HG03064 (cell line): ENCODE data around the gene DGCR6L.
"Not testable (repeated sequence)": the region's sequence is repeated elsewhere in the genome, so short reads cannot be mapped to it uniquely, and the experiment has no call there.

Experiments
- ATAC-seq: cut with Tn5 transposase; IDR thresholded peaks from one replicate; pipeline ENCODE4 v1.9.1; 2021; ENCODE audit warnings: low read depth; ENCODE audit not compliant: unreplicated experiment

Gene DGCR6L

DNA sequence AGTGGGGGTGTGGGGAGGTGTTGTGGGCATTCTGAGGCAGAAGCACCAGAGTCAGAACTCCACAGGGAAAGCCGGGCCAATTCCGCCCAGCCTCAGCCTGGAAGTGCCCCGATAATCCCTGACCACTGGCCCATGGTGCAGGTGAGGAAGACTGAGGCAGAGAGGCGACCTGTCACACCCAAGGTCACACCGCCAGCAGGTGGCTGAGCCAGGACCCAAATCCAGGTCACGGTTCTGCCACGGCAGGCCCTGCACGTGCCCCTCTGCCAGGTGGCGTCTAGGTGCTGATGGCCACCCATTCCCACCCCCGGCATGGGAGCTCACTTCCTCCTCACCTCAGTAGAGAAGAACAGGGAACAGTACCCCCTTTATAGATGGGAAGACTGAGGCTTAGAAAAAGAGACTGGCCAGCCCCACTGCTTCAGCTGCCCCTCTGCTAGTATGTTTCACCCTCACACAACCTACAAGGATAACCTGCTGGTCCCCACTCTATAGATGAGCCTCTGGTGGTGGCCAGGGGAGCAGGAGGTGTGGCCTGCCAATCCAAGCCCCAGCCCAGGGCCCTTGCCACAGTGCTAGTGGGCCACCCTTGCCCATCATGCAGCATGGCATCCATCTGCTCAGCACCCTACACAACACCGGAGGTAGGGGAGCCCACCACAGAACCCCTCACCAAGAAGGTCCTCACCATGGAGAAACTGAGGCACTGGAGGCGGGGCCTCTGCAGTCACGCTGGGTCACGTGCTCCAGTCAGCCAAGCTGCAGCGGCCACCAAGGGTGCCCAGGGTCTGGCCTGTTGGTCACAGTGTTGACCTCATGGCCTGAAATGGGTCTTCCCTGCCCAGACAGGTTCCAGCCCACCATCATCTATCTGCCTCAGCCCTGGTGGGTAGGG is 53.8 kb downstream of the DGCR6L start:
- ATAC-seq = not testable (repeated sequence)

DNA sequence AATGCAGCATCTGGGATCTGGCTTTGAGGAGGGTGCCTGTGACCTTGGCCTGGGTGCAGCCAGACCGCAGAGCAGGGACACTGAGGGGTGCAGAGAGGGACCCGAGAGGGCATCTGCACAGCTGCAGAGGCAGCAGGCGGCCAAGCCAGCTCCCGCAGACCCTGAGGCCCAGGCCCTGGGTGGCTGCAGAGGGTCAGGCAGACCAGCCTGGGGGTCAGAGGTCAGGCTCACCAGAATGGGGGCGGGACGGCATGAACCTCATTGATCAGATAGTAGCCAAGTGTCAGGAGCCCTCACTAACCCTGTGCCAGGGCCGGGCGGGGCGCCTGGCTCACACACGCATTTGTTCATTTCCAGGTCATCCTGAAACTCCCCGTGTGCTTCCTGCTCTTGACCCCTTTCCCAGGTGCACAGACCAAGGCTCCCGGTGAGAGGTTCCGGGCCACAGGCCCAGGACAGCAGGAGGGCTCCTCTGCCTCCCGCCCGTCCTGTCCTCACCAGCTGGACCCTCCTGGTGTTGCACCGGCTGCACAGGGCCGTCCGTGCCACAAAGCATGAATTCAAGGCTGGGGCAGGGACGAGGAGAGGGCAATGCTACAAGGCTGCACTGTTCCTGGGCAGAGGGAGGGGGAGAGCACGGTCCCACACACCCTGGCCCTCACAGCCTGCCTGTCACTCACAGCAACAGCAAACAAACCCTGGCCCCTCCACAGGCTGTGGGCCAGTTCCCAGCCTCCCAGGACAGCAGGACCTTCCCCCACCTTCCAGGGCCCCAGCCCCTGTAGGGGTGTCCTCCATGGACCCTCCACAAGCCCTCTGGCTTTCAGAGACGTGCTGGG is 55.0 kb downstream of the DGCR6L start:
- no peak for ATAC-seq
